Hepatocyte (in vitro differentiated cells): ENCODE measurements around the gene SGPP1.

ENCODE experiments used
- CTCF ChIP-seq: fragments of 200-600 bp; sonication (generic); IDR thresholded peaks from 2 replicates; pipeline ENCODE4 v1.5.1; 2016; ENCODE audit warnings: antibody characterized with exemption, mild to moderate bottlenecking; ENCODE audit not compliant: poor library complexity
- EZH2 ChIP-seq: fragments of 200-600 bp; sonication (generic); IDR thresholded peaks from 2 replicates; pipeline ENCODE4 v1.6.1; 2016; ENCODE audit warnings: antibody characterized with exemption, mild to moderate bottlenecking, borderline replicate concordance
- EZH2phosphoT487 ChIP-seq: fragments of 200-600 bp; sonication (generic); IDR thresholded peaks from one replicate; pipeline ENCODE4 v1.6.1; 2018; ENCODE audit warnings: antibody characterized with exemption, mild to moderate bottlenecking, low read depth, moderate library complexity; ENCODE audit not compliant: unreplicated experiment, severe bottlenecking

- TF ChIP-seq CTCF (no peak), EZH2 (no peak), EZH2phosphoT487 (no peak)
Observed at GRCh38 chr14:63701606-63702299, 26.1 kb downstream of the SGPP1 start.
